ENCODE data around the gene IL1B.

IL1B gene

DNA sequence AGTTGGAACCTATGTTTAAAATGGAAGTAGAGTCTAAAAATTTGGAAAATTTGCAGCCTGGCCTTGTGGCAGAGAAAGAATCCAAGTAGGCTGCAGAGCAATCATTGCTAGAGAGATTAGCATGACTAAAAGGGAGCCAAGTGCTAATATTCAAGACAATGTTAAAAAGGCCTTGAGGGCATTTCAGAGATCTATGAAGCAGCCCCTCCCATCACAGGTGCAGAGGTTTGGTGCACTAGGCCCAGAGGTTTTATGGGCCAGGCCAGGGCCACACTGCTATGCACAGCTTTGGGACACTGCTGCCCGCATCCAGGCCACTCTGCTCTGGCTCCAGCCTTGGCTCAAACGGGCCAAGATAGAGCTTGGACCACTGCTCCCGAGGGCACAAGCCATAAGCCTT is 45.6 kb downstream of the IL1B start:
- no peak for TF ChIP-seq CTCF (IDR thresholded peaks at IDR 0.05; ENCODE audit: low read depth, low read length, missing control alignments)

GRCh38 chr2:112790305-112790704 is 46.3 kb downstream of the IL1B start:
- no peak overlapping the region for H3K4me3 ChIP-seq (ENCODE audit: low read depth, low read length)
- DNase-seq (ENCODE audit: low read depth), result no peak
- no peak for TF ChIP-seq CTCF (IDR thresholded peaks at IDR 0.05; ENCODE audit: low read depth, low read length, missing control alignments)

More for the DNA sequence above, 45.6 kb downstream of the IL1B start:
- no peak for DNase-seq (ENCODE audit: low read depth)
- no peak overlapping the region for H3K4me3 ChIP-seq (ENCODE audit: low read depth, low read length)

DNA sequence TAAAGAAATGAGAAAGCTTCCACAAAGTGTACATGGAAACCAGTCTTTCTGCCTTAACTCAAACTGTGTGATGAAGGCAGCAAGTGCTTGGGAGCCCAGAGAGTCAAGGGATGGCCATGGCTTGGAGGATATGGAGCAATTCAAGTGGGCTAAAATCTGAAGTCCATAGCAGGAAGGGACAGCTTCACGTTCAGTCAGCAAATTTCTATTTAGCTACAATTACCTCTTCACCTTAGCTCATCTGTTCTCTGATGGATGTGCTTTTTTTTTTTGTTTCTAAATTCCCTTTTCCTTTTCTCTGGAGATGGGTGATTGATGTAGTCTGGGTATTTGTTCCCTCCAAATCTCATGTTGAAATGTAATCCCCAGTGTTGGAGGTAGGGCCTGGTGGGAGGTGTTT is 47.4 kb downstream of the IL1B start:
- no peak overlapping the region for H3K4me3 ChIP-seq (ENCODE audit: low read depth, low read length)
- no peak for DNase-seq (ENCODE audit: low read depth)
- no peak for TF ChIP-seq CTCF (IDR thresholded peaks at IDR 0.05; ENCODE audit: low read depth, low read length, missing control alignments)

- DNase-seq (ENCODE audit: low read depth), result no peak
- no peak for TF ChIP-seq CTCF (IDR thresholded peaks at IDR 0.05; ENCODE audit: low read depth, low read length, missing control alignments)
- no peak overlapping the region for H3K4me3 ChIP-seq (ENCODE audit: low read depth, low read length)
Observed at GRCh38 chr2:112788653-112789052, 47.9 kb downstream of the IL1B start.

GRCh38 chr2:112787729-112788393 is 48.7 kb downstream of the IL1B start:
- no peak for TF ChIP-seq CTCF (IDR thresholded peaks at IDR 0.05; ENCODE audit: low read depth, low read length, missing control alignments)
- no peak overlapping the region for H3K4me3 ChIP-seq (ENCODE audit: low read depth, low read length)
- DNase-seq (ENCODE audit: low read depth), result no peak

DNA sequence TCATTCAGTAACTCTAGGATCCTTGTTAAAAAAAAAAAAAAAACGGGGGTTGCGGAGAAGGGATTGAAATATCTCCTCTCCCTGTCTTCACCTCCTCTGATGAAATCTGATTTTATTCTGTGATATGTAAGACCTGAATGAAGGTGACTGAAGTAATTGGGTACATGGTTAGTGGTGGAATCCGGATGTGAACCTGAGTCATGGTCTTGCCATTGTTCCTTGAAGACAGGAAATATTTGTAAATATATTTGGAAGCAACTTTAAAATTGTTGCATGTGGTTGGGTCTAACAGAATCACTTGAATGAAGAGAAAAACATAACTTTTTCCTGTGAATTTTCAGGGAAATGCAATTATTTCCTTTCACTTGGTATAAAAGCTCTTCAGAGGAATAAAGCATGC is 49.3 kb downstream of the IL1B start:
- no peak for TF ChIP-seq CTCF (IDR thresholded peaks at IDR 0.05; ENCODE audit: low read depth, low read length, missing control alignments)
- no peak for DNase-seq (ENCODE audit: low read depth)
- no peak overlapping the region for H3K4me3 ChIP-seq (ENCODE audit: low read depth, low read length)

All from GM12864 (cell line).